DMS153 treated with DMSO at 0.1 percent for 48 hours (cell line): ENCODE measurements around the gene ICAM2.

Experiments used
- DNase-seq: peaks from one replicate; lab custom pipeline; 2025; ENCODE audit not compliant: unreplicated experiment; lab: John Stamatoyannopoulos, UW

Gene ICAM2

GRCh38 chr17:64020056-64020766 lies at the start of gene ICAM2:
Gene ICAM2 (minus strand): TSS chr17:64020633. CDS start chr17:64006691, 13,942 bp downstream.
- no peak for DNase-seq

GRCh38 chr17:64070213-64070612 lies 49.8 kb upstream of the ICAM2 start:
- DNase-seq = no peak

- no peak for DNase-seq
These were observed 48.7 kb upstream of the ICAM2 start for GRCh38 chr17:64069143-64069542.

- no peak for DNase-seq
These were observed 47.2 kb upstream of the ICAM2 start for GRCh38 chr17:64067657-64068056.

GRCh38 chr17:64066716-64067115 lies 46.3 kb upstream of the ICAM2 start:
- no peak for DNase-seq

- no peak for DNase-seq
These were observed 44.7 kb upstream of the ICAM2 start for GRCh38 chr17:64065161-64065560.

- DNase-seq = no peak
These were observed 43.9 kb upstream of the ICAM2 start for GRCh38 chr17:64064331-64064730.

- DNase-seq = peak; percentile 24
These were observed 43.4 kb upstream of the ICAM2 start for GRCh38 chr17:64063766-64064224.

GRCh38 chr17:64063088-64063487 lies 42.7 kb upstream of the ICAM2 start:
- DNase-seq = no peak

GRCh38 chr17:64061178-64061898 lies 40.9 kb upstream of the ICAM2 start:
- DNase-seq = no peak

GRCh38 chr17:64060331-64060730 lies 39.9 kb upstream of the ICAM2 start:
- no peak for DNase-seq

- no peak for DNase-seq
These were observed 39.3 kb upstream of the ICAM2 start for GRCh38 chr17:64059756-64060155.

GRCh38 chr17:64058621-64059020 lies 38.2 kb upstream of the ICAM2 start:
- DNase-seq = no peak

- DNase-seq = no peak
These were observed 37.3 kb upstream of the ICAM2 start for GRCh38 chr17:64057701-64058263.

- no peak for DNase-seq
These were observed 36.0 kb upstream of the ICAM2 start for GRCh38 chr17:64056269-64057005.

- DNase-seq = no peak
These were observed 35.0 kb upstream of the ICAM2 start for GRCh38 chr17:64055183-64056142.

GRCh38 chr17:64054304-64054703 lies 33.9 kb upstream of the ICAM2 start:
- DNase-seq = no peak

GRCh38 chr17:64053101-64053500 lies 32.7 kb upstream of the ICAM2 start:
- no peak for DNase-seq

GRCh38 chr17:64051153-64051552 lies 30.7 kb upstream of the ICAM2 start:
- DNase-seq = no peak

GRCh38 chr17:64048805-64049204 lies 28.4 kb upstream of the ICAM2 start:
- no peak for DNase-seq
